Lower lobe of right lung (tissue), 2 donors: ENCODE data around the gene PSD2. TPM values are rescaled to one million over a fixed set of nuclear protein-coding genes. Genes with fewer than 3 reads are reported as not detected.

Source experiments
- ATAC-seq, 2 donors: fragments of 200-7000 bp; cut with Tn5 transposase; one replicate each; pipeline ENCODE4 v1.9.1; 2020 to 2022; ENCODE audit warnings: mild to moderate bottlenecking in 2 of 2, moderate library complexity in 2 of 2
- DNase-seq: peaks from one replicate; pipeline ENCODE4 v3.0.0-alpha.2; 2020
- H3K27ac ChIP-seq: fragments of 200-600 bp; one replicate; pipeline ENCODE4 v1.8.0; 2022
- H3K27me3 ChIP-seq: fragments of 200-600 bp; one replicate; pipeline ENCODE4 v1.8.0; 2022; ENCODE audit warnings: low read depth
- H3K36me3 ChIP-seq: fragments of 200-600 bp; one replicate; pipeline ENCODE4 v1.8.0; 2022; ENCODE audit warnings: mild to moderate bottlenecking
- H3K4me1 ChIP-seq: fragments of 200-600 bp; one replicate; pipeline ENCODE4 v1.8.0; 2022
- H3K4me3 ChIP-seq: fragments of 200-600 bp; one replicate; pipeline ENCODE4 v1.8.0; 2022; ENCODE audit warnings: mild to moderate bottlenecking
- H3K9me3 ChIP-seq: fragments of 200-600 bp; one replicate; pipeline ENCODE4 v1.8.0; 2022
- CTCF ChIP-seq: fragments of 200-600 bp; IDR thresholded peaks from one replicate; pipeline ENCODE4 v1.8.0; 2022; ENCODE audit warnings: antibody characterized with exemption, mild to moderate bottlenecking
- intact Hi-C: fragments of 100-400 bp; cut with DNase I; formaldehyde crosslinking; loops from one replicate; pipeline ENCODE4 v1.11.0; 2022
- total RNA-seq: library from RNA; stranded (reverse); fragmentation: NEBNext Ultra II Directional; extraction: Animal tissue kit (Norgen Biotek cat#: 25700); gene quantifications from one replicate; pipeline ENCODE4 v1.2.1, GENCODE V29; 2021
- donor health status: DM: no; HTN: yes; CAD: no; lungs with severe emphysema.

The PSD2 gene
- total RNA-seq, 1 donor from 2014 or later = not detected

- Histone ChIP-seq H3K9me3 (no peaks in the 10 kb centered on the region), H3K27me3 (peaks cover 57% of the 10 kb centered on the region), H3K36me3 (no peaks in the 10 kb centered on the region), H3K4me1 (peaks cover 8% of the 10 kb centered on the region), H3K27ac (no peak overlapping the region), H3K4me3 (no peak overlapping the region)
- no peak for DNase-seq
- intact Hi-C loops = no loop called here
- no peak for ATAC-seq
- TF ChIP-seq CTCF = no peak
These were observed 37.0 kb upstream of the PSD2 start for GRCh38 chr5:139758510-139759075.

DNA sequence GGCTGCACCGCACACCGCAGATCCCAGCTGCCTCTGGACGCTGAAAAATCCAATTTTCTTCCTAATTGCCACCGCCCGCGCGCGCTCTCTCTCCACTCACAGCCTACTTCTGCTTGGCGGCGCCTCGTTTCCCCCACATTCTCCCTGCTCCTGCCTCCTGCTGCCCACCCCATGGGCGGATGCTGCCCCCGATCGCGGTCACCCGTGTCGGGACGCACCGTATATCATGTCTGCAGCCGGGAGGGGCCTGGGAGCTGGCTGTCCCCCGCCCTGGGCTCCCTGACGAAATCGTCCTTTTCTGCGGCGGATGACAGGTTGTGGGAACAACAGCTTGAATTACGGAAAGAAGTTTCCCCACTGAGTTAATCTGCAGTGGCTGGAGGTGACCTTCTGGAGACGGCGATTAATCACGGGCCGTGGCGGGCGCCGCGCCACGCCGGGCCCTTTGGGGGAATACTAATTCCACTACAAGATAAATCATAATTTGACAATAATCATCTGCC is 36.3 kb upstream of the PSD2 start:
- H3K27ac ChIP-seq = no peak overlapping the region
- H3K9me3 ChIP-seq = no peaks in the 10 kb centered on the region
- ATAC-seq (no peak), DNase-seq (no peak)
- intact Hi-C loops = no loop called here
- H3K36me3 ChIP-seq = no peaks in the 10 kb centered on the region
- TF ChIP-seq CTCF = no peak
- H3K27me3 ChIP-seq = peaks cover 57% of the 10 kb centered on the region
- H3K4me3 ChIP-seq = no peak overlapping the region
- H3K4me1 ChIP-seq = peaks cover 8% of the 10 kb centered on the region

- H3K36me3 ChIP-seq = no peaks in the 10 kb centered on the region
- peaks cover 8% of the 10 kb centered on the region for H3K4me1 ChIP-seq
- H3K4me3 ChIP-seq = no peak overlapping the region
- no peak for ATAC-seq
- DNase-seq = no peak
- no peak overlapping the region for H3K27ac ChIP-seq
- TF ChIP-seq CTCF = no peak
- H3K9me3 ChIP-seq = no peaks in the 10 kb centered on the region
- H3K27me3 ChIP-seq = peaks cover 56% of the 10 kb centered on the region
- intact Hi-C loops = loop anchor here (10.0 kb wide), 1 partner anchor 126 kb away; no protein-coding TSS in a partner anchor
These were observed 35.2 kb upstream of the PSD2 start for GRCh38 chr5:139760066-139761056.

- intact Hi-C loops = loop anchor here (10.0 kb wide), 1 partner anchor 126 kb away; no protein-coding TSS in a partner anchor
These were observed 34.6 kb upstream of the PSD2 start for GRCh38 chr5:139761057-139761450.

More at GRCh38 chr5:139761057-139761450, 34.6 kb upstream of the PSD2 start:
- Histone ChIP-seq H3K27me3 (peaks cover 51% of the 10 kb centered on the region), H3K27ac (no peak overlapping the region), H3K36me3 (no peaks in the 10 kb centered on the region), H3K9me3 (no peaks in the 10 kb centered on the region), H3K4me1 (peaks cover 3% of the 10 kb centered on the region), H3K4me3 (no peak overlapping the region)
- TF ChIP-seq CTCF = no peak
- ATAC-seq = no peak
- no peak for DNase-seq
